GM23248 (cell line): ENCODE data around the gene NCOA7. TPM values are rescaled to one million over a fixed set of nuclear protein-coding genes. Genes with fewer than 3 reads are reported as not detected.
A peak's percentile ranks its signal among the peaks of the same experiment; 100 is the strongest.

Experiments used
- DNase-seq: peaks from one replicate; pipeline ENCODE4 v3.0.0-alpha.2; 2015
- H2AFZ ChIP-seq: fragments of 200-600 bp; sonication (generic); 2 replicates; pipeline ENCODE4 v1.6.1; 2016; ENCODE audit warnings: antibody characterized with exemption
- H3F3A ChIP-seq: fragments of 200-600 bp; sonication (generic); 2 replicates; pipeline ENCODE4 v1.6.1; 2016; ENCODE audit warnings: mild to moderate bottlenecking, antibody characterized with exemption, mixed run types; ENCODE audit not compliant: insufficient read depth
- H3K27ac ChIP-seq: fragments of 200-600 bp; sonication (generic); 2 replicates; pipeline ENCODE4 v1.5.1; 2016; ENCODE audit warnings: mild to moderate bottlenecking
- H3K27me3 ChIP-seq: fragments of 200-600 bp; sonication (generic); replicated peaks from 2 replicates; pipeline ENCODE4 v1.6.1; 2016; ENCODE audit warnings: mild to moderate bottlenecking; ENCODE audit not compliant: insufficient read depth
- H3K36me3 ChIP-seq: fragments of 200-600 bp; sonication (generic); 2 replicates; pipeline ENCODE4 v1.6.1; 2016; ENCODE audit warnings: low read depth, mild to moderate bottlenecking
- H3K4me1 ChIP-seq: fragments of 200-600 bp; sonication (generic); 2 replicates; pipeline ENCODE4 v1.6.1; 2016; ENCODE audit warnings: mild to moderate bottlenecking; ENCODE audit not compliant: insufficient read depth
- H3K4me2 ChIP-seq: fragments of 200-600 bp; sonication (generic); one replicate; pipeline ENCODE4 v1.6.1; 2016; ENCODE audit warnings: mild to moderate bottlenecking; ENCODE audit not compliant: unreplicated experiment
- H3K4me3 ChIP-seq: fragments of 200-600 bp; sonication (generic); 2 replicates; pipeline ENCODE4 v1.5.1; 2016; ENCODE audit warnings: mild to moderate bottlenecking
- H3K79me2 ChIP-seq: fragments of 200-600 bp; sonication (generic); 2 replicates; pipeline ENCODE4 v1.6.1; 2016; ENCODE audit warnings: mild to moderate bottlenecking; ENCODE audit not compliant: insufficient read depth
- H3K9ac ChIP-seq: fragments of 200-600 bp; sonication (generic); 2 replicates; pipeline ENCODE4 v1.6.1; 2016; ENCODE audit warnings: mild to moderate bottlenecking
- H3K9me2 ChIP-seq: fragments of 200-600 bp; sonication (generic); 2 replicates; pipeline ENCODE4 v1.6.1; 2016; ENCODE audit warnings: mixed run types, mild to moderate bottlenecking, moderate library complexity; ENCODE audit not compliant: insufficient read depth
- H3K9me3 ChIP-seq: fragments of 200-600 bp; sonication (generic); one replicate; pipeline ENCODE4 v1.6.1; 2017; ENCODE audit warnings: low read depth
- H4K20me1 ChIP-seq: fragments of 200-600 bp; sonication (generic); 2 replicates; pipeline ENCODE4 v1.6.0; 2016; ENCODE audit not compliant: insufficient read depth
- EZH2 ChIP-seq: fragments of 200-600 bp; sonication (generic); IDR thresholded peaks from 2 replicates; pipeline ENCODE4 v1.6.1; 2018; ENCODE audit warnings: antibody characterized with exemption, mild to moderate bottlenecking; ENCODE audit not compliant: insufficient read depth, poor library complexity, severe bottlenecking
- EZH2phosphoT487 ChIP-seq: fragments of 200-600 bp; sonication (generic); IDR thresholded peaks from 2 replicates; pipeline ENCODE4 v1.6.1; 2018; ENCODE audit warnings: antibody characterized with exemption, moderate library complexity, mild to moderate bottlenecking, low read depth; ENCODE audit not compliant: insufficient read depth
- WGBS, 2 experiments: methylation state at CpG; one replicate each; pipeline ENCODE4 v1.1.6; 2015 to 2017; ENCODE audit warnings: low lambda C conversion rate in 2 of 2, low coverage in 1 of 2; ENCODE audit errors: missing lambda C conversion rate in 2 of 2; 5-methylcytosine and 5-hydroxymethylcytosine counted together
- in situ Hi-C: fragments of 300-500 bp; cut with MboI; formaldehyde crosslinking; loops from 2 replicates; pipeline ENCODE4 v1.15.0; 2020
- polyA plus RNA-seq: library from polyadenylated mRNA; unstranded; fragments of >200 nt; fragmentation: Nextera tagmentation; extraction: Ambion mirVana; gene quantifications from 2 replicates; pipeline ENCODE4 v1.2.1, GENCODE V29; 2016
- total RNA-seq: library from RNA; depleted of rRNA; stranded (reverse); fragments of >200 nt; shearing (Covaris generic); gene quantifications from 2 replicates; pipeline ENCODE4 v1.2.3, GENCODE V29; 2014

The NCOA7 gene
- total and polyA plus RNA-seq, 2 experiments from 2014 or later: 9.5 to 10.2 TPM

DNA sequence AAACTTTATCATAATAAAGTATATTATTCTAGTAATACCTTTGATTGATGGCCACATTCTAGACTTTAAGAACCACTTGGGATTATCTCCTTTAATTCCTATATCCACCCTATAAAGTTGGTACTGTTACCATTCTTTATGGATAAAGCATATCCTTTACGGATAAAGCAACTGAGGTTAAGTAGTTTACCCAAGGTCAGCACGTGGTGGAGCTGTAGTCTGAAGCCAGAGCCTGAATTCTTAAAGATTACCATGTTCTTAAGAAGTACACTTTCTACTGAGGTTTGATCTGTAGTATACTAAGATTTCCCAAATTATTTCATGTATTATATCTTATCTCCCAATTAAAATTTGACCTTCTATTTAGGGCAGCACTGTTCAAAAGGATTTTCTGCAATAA is 3.0 kb upstream of the NCOA7 start:
- Histone ChIP-seq H3K27ac (no peak overlapping the region), H3F3A (peaks cover 21% of the 10 kb centered on the region), H3K4me3 (no peak overlapping the region), H3K4me1 (peaks cover 28% of the 10 kb centered on the region), H3K27me3 (no peaks in the 10 kb centered on the region), H3K4me2 (no peak overlapping the region), H2AFZ (no peak overlapping the region), H4K20me1 (no peaks in the 10 kb centered on the region), H3K36me3 (no peaks in the 10 kb centered on the region), H3K79me2 (peaks cover 8% of the 10 kb centered on the region; the same call in 1 of the 2 replicates), H3K9me2 (no peaks in the 10 kb centered on the region), H3K9me3 (no peaks in the 10 kb centered on the region), H3K9ac (no peak overlapping the region)
- TF ChIP-seq EZH2phosphoT487 (no peak), EZH2 (no peak)
- DNase-seq: peak; percentile 49
- in situ Hi-C loops: loop anchor here (5.0 kb wide), 1 partner anchor 165 kb away; no protein-coding TSS in a partner anchor
- 12 to 16% methylated on average over 2 of the region's 2 CpGs for WGBS, 2 experiments

DNA sequence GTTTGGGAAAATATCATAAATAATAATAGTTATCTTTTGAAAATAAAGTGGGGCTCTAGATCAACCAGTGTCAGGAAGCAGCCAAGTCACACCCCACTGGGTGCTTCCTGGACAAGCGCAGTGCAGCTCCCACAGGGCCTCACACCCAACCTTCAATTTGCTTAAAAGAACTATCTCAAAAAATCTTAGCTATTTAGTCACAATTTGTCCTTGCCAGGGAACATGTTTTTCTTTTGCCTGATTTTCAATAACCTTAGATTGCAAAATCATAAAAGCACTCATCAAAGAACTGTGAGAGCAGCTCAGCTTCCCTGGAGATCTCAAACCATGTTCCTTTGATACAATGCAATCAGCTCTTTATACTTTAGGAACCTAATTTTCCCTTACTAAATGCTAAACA is 1.6 kb upstream of the NCOA7 start:
- Histone ChIP-seq H3F3A (peaks cover 21% of the 10 kb centered on the region), H3K4me2 (peak overlapping the region; percentile 94), H3K27me3 (no peaks in the 10 kb centered on the region), H3K9me2 (no peaks in the 10 kb centered on the region), H3K9ac (peak overlapping the region; percentile 92), H3K36me3 (no peaks in the 10 kb centered on the region), H2AFZ (peak overlapping the region; percentile 83), H3K9me3 (no peaks in the 10 kb centered on the region), H3K79me2 (0 out of 2 replicates have a peak, but pooled peaks cover 7% of the 10 kb centered on the region), H3K27ac (peak overlapping the region; percentile 93; the same call in 1 of the 2 replicates), H4K20me1 (no peaks in the 10 kb centered on the region), H3K4me1 (peaks cover 32% of the 10 kb centered on the region), H3K4me3 (no peak overlapping the region)
- 63 to 67% methylated on average over 1 of the region's 1 CpG for WGBS, 2 experiments
- TF ChIP-seq EZH2phosphoT487 (no peak), EZH2 (no peak)
- DNase-seq: peak; percentile 13
- in situ Hi-C loops: loop anchor here (5.0 kb wide), 1 partner anchor 163 kb away; no protein-coding TSS in a partner anchor

DNA sequence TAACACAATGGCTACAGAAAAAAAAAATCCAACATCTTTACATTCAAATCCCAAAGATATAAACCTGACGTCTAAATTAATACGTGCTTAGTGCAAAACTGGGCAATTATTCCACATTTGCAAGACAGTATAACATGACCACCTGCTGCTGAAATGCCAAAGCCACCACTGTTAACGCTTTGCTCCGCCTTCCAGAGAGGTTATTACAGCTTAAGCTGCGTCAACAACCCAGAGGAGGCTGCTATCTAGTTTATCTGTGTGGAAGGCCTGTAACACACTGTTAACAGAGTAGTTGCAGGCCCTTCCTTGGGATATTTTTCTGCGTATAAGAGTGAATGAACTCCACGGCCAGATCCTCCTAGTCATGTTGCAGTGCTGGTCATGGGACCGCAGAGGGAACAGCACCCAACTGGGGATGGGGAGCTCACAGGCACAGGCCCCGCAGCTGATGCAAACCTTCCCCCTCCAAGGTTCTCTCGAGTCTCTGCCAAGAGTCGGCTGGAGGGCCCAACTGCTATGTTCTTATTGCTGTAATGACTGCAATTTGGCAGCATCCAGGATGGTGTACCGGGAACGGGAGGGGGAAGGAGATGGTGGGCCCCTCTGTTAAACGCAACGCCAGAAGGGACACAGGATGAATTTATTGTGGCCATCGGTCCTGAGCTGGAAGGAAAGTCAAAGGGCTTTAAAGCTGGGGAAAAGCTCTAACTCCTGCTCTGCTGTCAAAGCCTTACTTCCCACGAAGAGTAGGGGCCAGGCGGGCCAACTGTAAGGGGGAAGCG is 993 bp upstream of the NCOA7 start:
- Histone ChIP-seq H3K27me3 (no peaks in the 10 kb centered on the region), H3K9ac (peak overlapping the region; percentile 92), H3K9me2 (no peaks in the 10 kb centered on the region), H3K9me3 (no peaks in the 10 kb centered on the region), H3F3A (peaks cover 21% of the 10 kb centered on the region), H2AFZ (peak overlapping the region; percentile 83), H4K20me1 (no peaks in the 10 kb centered on the region), H3K27ac (peak overlapping the region; percentile 93), H3K36me3 (no peaks in the 10 kb centered on the region), H3K4me2 (peak overlapping the region; percentile 94), H3K4me1 (peaks cover 33% of the 10 kb centered on the region), H3K79me2 (0 out of 2 replicates have a peak, but pooled peaks cover 7% of the 10 kb centered on the region), H3K4me3 (peak overlapping the region; percentile 78)
- DNase-seq: peak; percentile 67
- WGBS, 2 experiments: 19 to 22% methylated on average over 19 of the region's 19 CpGs
- in situ Hi-C loops: loop anchor here (5.0 kb wide), 1 partner anchor 163 kb away; no protein-coding TSS in a partner anchor
- TF ChIP-seq EZH2phosphoT487 (no peak), EZH2 (no peak)

- WGBS, 2 experiments: 1% methylated on average over 14 to 28 of the region's 28 CpGs
These were observed 525 bp downstream of the NCOA7 start for GRCh38 chr6:125791151-125791819.

More at GRCh38 chr6:125791151-125791819, 525 bp downstream of the NCOA7 start:
- Histone ChIP-seq H2AFZ (peak overlapping the region; percentile 83), H3K36me3 (no peaks in the 10 kb centered on the region), H3K27ac (peak overlapping the region; percentile 93; the same call in 1 of the 2 replicates), H3K4me2 (peak overlapping the region; percentile 95), H3K79me2 (peaks cover 12% of the 10 kb centered on the region; the same call in 1 of the 2 replicates), H3K27me3 (no peaks in the 10 kb centered on the region), H3K9me3 (no peaks in the 10 kb centered on the region), H4K20me1 (no peaks in the 10 kb centered on the region), H3K4me3 (peak overlapping the region; percentile 78), H3K9me2 (no peaks in the 10 kb centered on the region), H3K4me1 (peaks cover 36% of the 10 kb centered on the region), H3K9ac (peak overlapping the region; percentile 92), H3F3A (peaks cover 21% of the 10 kb centered on the region)
- TF ChIP-seq EZH2phosphoT487 (no peak), EZH2 (no peak)
- DNase-seq: peak; percentile 79
- in situ Hi-C loops: no loop called here
